GM19468 (cell line): ENCODE data around the gene BCAR3.

Source experiments
- ATAC-seq: cut with Tn5 transposase; IDR thresholded peaks from one replicate; pipeline ENCODE4 v1.9.1; 2021; ENCODE audit warnings: mild to moderate bottlenecking, moderate library complexity, moderate number of reproducible peaks; ENCODE audit not compliant: unreplicated experiment; ENCODE audit errors: extremely low read depth

BCAR3 gene

GRCh38 chr1:93521618-93522017 is 160.0 kb downstream of the BCAR3 start:
- ATAC-seq = no peak

GRCh38 chr1:93519199-93519829 is 162.3 kb downstream of the BCAR3 start:
- no peak for ATAC-seq

GRCh38 chr1:93518516-93518915 is 163.1 kb downstream of the BCAR3 start:
- no peak for ATAC-seq

GRCh38 chr1:93516164-93516563 is 165.5 kb downstream of the BCAR3 start:
- no peak for ATAC-seq
